Ishikawa (cell line): ENCODE measurements around the gene USP4.

Experiments used
- CEBPB ChIP-seq: IDR thresholded peaks from 2 replicates; pipeline ENCODE4 v1.6.1; 2012
- CREB1 ChIP-seq: IDR thresholded peaks from 2 replicates; pipeline ENCODE4 v1.6.1; 2012; ENCODE audit warnings: low read depth
- EGR1 ChIP-seq: IDR thresholded peaks from 2 replicates; pipeline ENCODE4 v1.6.1; 2012
- EP300 ChIP-seq: IDR thresholded peaks from 2 replicates; pipeline ENCODE4 v1.6.1; 2012; ENCODE audit warnings: borderline replicate concordance
- FOXM1 ChIP-seq: IDR thresholded peaks from 2 replicates; pipeline ENCODE4 v1.6.1; 2012; ENCODE audit warnings: low read depth, borderline replicate concordance
- NFIC ChIP-seq: IDR thresholded peaks from 2 replicates; pipeline ENCODE4 v1.6.1; 2012
- RAD21 ChIP-seq: IDR thresholded peaks from 2 replicates; pipeline ENCODE4 v1.6.1; 2012; ENCODE audit warnings: low read depth
- TAF1 ChIP-seq: IDR thresholded peaks from 2 replicates; pipeline ENCODE4 v1.6.1; 2012; ENCODE audit warnings: low read depth, mild to moderate bottlenecking
- TCF12 ChIP-seq: IDR thresholded peaks from 2 replicates; pipeline ENCODE4 v1.6.1; 2012; ENCODE audit warnings: low read depth
- TEAD4 ChIP-seq: IDR thresholded peaks from 2 replicates; pipeline ENCODE4 v1.6.1; 2012
- YY1 ChIP-seq: IDR thresholded peaks from 2 replicates; pipeline ENCODE4 v1.6.1; 2012; ENCODE audit warnings: low read depth
- ZBTB7A ChIP-seq: IDR thresholded peaks from 2 replicates; pipeline ENCODE4 v1.6.1; 2012; ENCODE audit warnings: low read depth
- TF ChIP-seq, protein P1 (sequence below): IDR thresholded peaks from 2 replicates; pipeline ENCODE4 v1.6.1; 2012; ENCODE audit warnings: low read depth, mild to moderate bottlenecking
- TF ChIP-seq, protein P2 (sequence below): IDR thresholded peaks from 2 replicates; pipeline ENCODE4 v1.6.1; 2012
- TF ChIP-seq, protein P3 (sequence below): IDR thresholded peaks from 2 replicates; pipeline ENCODE4 v1.6.1; 2012

USP4 gene

DNA sequence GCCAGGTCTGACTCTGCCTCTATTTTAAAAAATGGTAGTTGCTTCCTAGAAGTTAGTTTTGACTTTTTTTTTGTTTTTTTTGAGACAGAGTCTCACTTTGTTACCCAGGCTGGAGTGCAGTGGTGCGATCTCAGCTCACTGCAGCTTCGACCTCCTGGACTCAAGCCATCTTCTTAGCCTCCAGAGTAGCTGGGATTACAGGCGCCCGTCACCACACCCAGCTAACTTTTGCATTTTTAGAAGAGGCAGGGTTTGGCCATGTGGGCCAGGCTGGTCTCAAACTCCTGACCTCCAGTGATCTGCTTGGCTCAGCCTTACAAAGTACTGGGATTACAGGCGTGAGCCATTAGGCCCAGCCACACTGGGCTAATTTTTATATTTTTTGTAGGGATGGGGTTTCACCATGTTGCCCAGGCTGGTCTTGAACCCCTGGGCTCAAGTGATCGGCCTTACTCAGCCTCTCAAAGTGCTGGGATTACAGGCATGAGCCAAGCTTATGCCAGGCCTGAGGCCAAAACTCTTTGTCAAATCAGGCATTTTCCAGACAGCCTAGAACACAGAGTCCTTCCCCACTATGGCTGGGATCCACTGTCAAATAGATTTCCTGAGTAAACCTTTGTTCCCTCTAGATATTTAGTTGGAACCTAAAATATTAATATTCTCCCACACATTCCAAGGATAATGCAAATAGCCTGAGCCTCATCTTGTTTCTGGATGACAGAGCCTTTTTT lies 76.5 kb downstream of the USP4 start:
- TF ChIP-seq NFIC (no peak), EGR1 (no peak), CEBPB (no peak), EP300 (no peak), YY1 (no peak), TEAD4 (no peak), ZBTB7A (no peak), TAF1 (no peak), CREB1 (no peak), TCF12 (no peak), RAD21 (no peak), FOXM1 (no peak)
- TF ChIP-seq, protein P1, sequence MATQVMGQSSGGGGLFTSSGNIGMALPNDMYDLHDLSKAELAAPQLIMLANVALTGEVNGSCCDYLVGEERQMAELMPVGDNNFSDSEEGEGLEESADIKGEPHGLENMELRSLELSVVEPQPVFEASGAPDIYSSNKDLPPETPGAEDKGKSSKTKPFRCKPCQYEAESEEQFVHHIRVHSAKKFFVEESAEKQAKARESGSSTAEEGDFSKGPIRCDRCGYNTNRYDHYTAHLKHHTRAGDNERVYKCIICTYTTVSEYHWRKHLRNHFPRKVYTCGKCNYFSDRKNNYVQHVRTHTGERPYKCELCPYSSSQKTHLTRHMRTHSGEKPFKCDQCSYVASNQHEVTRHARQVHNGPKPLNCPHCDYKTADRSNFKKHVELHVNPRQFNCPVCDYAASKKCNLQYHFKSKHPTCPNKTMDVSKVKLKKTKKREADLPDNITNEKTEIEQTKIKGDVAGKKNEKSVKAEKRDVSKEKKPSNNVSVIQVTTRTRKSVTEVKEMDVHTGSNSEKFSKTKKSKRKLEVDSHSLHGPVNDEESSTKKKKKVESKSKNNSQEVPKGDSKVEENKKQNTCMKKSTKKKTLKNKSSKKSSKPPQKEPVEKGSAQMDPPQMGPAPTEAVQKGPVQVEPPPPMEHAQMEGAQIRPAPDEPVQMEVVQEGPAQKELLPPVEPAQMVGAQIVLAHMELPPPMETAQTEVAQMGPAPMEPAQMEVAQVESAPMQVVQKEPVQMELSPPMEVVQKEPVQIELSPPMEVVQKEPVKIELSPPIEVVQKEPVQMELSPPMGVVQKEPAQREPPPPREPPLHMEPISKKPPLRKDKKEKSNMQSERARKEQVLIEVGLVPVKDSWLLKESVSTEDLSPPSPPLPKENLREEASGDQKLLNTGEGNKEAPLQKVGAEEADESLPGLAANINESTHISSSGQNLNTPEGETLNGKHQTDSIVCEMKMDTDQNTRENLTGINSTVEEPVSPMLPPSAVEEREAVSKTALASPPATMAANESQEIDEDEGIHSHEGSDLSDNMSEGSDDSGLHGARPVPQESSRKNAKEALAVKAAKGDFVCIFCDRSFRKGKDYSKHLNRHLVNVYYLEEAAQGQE = no peak
- TF ChIP-seq, protein P2, sequence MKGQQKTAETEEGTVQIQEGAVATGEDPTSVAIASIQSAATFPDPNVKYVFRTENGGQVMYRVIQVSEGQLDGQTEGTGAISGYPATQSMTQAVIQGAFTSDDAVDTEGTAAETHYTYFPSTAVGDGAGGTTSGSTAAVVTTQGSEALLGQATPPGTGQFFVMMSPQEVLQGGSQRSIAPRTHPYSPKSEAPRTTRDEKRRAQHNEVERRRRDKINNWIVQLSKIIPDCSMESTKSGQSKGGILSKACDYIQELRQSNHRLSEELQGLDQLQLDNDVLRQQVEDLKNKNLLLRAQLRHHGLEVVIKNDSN = no peak
- TF ChIP-seq, protein P3, sequence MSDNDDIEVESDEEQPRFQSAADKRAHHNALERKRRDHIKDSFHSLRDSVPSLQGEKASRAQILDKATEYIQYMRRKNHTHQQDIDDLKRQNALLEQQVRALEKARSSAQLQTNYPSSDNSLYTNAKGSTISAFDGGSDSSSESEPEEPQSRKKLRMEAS = no peak

DNA sequence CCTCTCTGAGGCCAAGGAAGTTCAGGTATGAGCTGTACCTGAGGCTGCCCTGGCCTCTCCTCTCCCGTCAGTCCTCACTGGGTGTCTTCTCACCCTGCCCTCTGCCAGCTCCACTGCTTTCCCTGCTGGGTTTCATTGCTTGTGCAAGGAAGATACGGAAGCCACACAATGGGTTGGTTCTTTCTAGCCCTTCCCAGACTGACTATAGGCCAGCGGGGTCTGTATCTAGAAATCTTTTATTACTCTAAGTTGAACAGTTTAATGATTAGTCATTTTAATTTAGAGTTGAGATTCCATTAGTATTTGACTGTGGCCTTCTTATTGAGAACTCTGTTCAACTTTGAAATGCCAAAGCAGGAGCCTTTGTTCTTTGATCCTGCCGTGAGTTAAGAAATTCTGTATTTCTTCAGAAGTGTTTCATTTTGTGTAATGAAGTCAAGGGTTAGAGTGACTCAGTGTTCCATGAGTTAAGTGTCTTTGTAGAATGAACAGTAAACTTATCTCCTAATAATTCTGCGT lies 79.0 kb downstream of the USP4 start:
- TF ChIP-seq NFIC = no peak
- TF ChIP-seq, protein P2 = no peak
- TF ChIP-seq, protein P3 = no peak
- no peak for TF ChIP-seq RAD21
- TF ChIP-seq TCF12 = no peak
- no peak for TF ChIP-seq TAF1
- TF ChIP-seq CEBPB = no peak
- no peak for TF ChIP-seq FOXM1
- no peak for TF ChIP-seq YY1
- no peak for TF ChIP-seq EP300
- TF ChIP-seq EGR1 = no peak
- TF ChIP-seq ZBTB7A = no peak
- TF ChIP-seq, protein P1 = no peak
- no peak for TF ChIP-seq TEAD4
- TF ChIP-seq CREB1 = no peak

DNA sequence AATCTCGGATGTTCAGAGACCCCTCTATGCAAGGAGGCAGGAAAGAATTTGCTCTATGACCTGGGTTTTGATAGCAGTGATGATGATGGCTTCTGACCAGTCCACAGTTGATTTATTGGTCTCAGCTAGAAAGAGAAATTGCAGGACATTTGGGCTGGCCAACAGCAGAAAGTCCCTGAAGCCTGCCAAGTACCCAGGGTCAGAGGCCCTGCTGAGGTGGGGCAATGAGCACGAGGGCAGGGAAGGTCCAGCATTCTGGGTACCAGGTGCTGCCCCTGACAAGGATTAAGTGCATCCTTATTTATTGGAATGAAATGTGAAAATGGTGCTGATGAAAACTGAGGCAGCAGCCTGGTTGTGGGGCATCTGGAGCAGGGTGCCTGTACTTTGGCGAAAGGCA lies 82.7 kb downstream of the USP4 start:
- TF ChIP-seq, protein P3 = no peak
- TF ChIP-seq RAD21 (no peak), CREB1 (no peak), CEBPB (no peak), EGR1 (no peak)

DNA sequence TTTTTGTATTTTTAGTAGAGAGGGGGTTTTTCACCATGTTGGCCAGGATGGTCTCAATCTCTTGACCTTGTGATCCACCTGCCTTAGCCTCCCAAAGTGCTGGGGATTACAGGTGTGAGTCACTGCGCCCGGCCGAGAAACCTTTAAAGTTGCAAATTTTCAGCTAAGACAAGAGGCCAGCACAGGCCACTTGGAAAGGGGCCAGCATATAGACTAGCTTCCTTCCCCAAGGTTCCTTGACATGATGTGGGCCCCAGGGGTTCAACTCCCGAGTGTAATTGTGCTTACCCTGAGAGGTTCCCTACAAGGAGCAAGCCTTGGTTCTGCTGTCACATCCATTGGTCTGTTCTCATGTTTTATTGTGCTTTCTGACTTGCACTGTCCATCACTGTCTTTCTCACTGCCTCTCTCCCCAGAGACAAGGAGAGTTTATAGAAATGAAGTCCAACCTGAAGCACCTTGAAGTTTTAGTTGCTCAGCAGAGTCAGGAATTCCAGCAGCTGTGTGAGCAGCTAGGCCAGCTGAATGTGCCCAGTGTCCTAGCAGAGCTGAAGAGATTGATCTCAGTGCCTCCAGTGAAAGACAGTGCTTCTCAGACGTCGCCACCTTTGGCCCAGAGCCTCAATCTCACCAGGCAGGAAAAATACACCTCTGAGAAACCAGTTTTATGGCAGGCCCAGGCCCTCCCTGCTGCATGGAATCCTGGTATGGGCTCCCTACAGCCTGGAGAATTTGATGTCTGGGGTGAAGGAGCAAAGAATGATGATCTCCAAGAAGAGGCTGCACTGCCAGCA lies 83.9 kb downstream of the USP4 start:
- TF ChIP-seq, protein P3 = no peak
- no peak for TF ChIP-seq EP300
- TF ChIP-seq ZBTB7A = no peak
- TF ChIP-seq, protein P1 = no peak
- no peak for TF ChIP-seq TEAD4
- TF ChIP-seq, protein P2 = no peak
- no peak for TF ChIP-seq YY1
- TF ChIP-seq CREB1 = no peak
